Measurements from ENCODE around the gene NEK7.

GRCh38 chr1:198298640-198299039, 141.8 kb downstream of the NEK7 start:
- TF ChIP-seq, protein P1, sequence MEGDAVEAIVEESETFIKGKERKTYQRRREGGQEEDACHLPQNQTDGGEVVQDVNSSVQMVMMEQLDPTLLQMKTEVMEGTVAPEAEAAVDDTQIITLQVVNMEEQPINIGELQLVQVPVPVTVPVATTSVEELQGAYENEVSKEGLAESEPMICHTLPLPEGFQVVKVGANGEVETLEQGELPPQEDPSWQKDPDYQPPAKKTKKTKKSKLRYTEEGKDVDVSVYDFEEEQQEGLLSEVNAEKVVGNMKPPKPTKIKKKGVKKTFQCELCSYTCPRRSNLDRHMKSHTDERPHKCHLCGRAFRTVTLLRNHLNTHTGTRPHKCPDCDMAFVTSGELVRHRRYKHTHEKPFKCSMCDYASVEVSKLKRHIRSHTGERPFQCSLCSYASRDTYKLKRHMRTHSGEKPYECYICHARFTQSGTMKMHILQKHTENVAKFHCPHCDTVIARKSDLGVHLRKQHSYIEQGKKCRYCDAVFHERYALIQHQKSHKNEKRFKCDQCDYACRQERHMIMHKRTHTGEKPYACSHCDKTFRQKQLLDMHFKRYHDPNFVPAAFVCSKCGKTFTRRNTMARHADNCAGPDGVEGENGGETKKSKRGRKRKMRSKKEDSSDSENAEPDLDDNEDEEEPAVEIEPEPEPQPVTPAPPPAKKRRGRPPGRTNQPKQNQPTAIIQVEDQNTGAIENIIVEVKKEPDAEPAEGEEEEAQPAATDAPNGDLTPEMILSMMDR (IDR thresholded peaks at IDR 0.05; ENCODE audit: low read length): no peak
- TF ChIP-seq EZH2 (optimal IDR thresholded peaks at IDR 0.05; ENCODE audit: low read depth, low read length) (no peak), EZH2phosphoT487 (IDR thresholded peaks at IDR 0.05; ENCODE audit: low read length) (no peak)
